Amygdala (tissue), 56 donors: ENCODE results near the gene IGF1R.

Experiments used
- DNase-seq, 56 donors: peaks; one replicate each; lab custom pipeline; 2025; lab: John Stamatoyannopoulos, UW

Gene IGF1R

DNA sequence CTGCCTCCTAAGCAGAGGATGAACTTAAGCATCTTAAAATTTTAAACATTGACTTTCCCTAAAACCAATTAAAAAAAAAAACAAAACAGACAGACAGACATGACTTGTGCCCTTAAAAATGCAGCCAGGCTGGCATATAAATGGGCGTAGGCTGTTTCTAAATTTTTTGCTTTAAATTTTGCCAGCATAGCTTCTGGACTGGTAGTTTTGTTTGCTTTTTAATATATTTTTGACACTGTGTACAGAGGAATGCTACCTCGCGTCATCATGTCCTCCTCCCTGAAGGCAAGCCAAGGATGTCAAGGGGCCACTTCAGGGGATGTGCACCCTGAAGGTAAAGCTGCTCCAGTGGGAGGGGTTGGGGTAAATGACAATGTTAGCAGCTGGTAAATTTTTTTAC, 224.4 kb downstream of the IGF1R start:
- DNase-seq, result no peak

DNA sequence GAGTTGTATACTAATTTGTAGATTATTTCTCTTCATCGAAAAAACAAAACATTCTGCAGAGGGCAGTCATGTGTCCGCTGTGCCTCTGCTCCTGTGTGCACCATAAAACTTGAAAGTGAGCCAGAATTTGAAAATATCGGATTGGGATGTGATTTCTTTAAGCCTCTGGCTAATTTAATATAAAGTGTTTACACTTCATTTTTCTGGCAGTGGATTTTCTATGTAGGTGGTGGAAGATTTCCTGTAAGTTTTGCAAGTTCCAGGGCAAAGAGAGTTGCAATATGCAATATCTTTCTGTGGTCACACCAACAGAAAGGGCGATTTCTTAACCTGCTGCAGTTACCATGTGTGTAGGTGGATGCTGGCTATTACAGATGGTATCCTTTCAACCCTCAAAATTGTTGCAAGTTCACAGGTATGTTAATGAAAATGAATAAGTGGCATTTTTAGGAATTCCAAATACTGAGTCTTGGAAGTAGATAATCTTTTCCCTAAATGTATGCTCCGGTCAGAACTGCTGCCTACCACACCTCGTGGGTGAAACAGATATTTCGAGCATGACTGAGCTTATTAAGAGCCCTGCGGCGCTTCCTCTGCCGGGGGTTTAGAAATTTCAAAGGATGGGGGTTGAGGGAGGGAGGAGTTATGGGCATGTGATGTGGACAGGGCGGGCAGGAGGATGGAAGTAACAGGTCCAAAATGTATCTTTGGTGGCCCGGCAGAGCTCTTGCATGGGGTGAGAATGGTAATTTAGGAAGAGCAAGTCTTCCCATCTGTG, 225.3 kb downstream of the IGF1R start:
- DNase-seq, result no peak

- no peak for DNase-seq
Measured at GRCh38 chr15:98874370-98874769, 226.0 kb downstream of the IGF1R start.

GRCh38 chr15:98874773-98875172, 226.4 kb downstream of the IGF1R start:
- DNase-seq, result no peak

- DNase-seq, result no peak
Measured at GRCh38 chr15:98875309-98875708, 227.0 kb downstream of the IGF1R start.

DNA sequence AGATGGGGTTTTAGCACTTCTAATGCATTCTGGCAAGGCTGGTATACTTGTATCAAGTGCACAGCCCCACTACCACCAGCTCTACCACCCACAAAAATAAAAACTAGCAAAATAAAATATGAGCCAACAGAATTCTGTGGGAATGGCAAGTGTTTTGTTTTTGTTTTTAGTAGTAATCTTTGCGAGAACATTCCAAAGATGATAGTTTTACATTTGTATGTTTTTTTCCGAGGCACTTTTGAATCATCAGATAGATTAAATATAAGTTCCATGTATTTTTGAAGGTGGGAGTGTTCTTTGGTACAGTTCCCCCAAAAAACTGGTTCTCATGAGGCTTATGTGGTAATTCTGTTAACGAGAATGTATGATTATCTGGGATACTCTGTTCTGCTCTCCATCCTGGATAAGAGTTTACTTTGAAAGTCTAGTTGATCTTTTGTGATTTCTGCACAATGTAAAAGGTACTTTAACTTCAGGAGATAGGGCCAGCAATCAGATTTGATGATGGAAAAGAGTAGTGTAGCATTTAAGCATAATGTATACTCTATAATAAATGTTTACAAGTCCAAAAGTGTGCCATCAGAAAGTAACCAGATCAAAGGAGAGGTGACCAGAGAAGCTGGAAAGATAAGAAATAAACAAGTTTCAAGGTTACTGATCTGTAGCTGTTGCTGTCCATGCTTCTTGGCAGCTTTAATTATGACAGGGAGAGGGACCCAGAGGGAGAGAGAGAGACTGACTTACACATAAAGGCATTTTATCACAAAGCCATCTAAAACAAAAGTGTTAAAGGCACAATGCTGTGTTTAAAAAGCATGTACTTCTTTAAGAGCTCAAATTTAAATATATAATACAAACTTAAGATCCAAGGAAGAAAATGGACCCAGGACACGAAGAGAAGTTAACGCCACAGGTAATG, 228.4 kb downstream of the IGF1R start:
- DNase-seq, result no peak

DNA sequence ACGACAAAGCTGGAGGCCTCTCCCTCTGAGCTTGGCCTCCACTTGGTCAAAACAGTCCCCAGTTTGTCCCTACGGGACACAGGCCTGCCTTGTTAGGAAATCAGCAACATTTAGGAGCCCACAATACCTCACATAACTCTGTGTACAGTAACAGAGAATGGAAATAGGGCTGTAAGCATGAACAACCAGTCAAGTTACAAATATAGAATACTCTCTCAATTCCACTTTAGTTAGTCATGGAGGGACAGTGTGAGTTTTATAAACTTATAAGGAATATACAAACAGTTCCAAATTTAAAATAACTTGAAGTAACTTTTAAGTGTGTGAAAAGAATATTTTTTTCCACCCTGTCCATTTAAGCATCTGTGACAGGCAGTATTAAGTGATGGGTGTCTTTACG, 229.8 kb downstream of the IGF1R start:
- DNase-seq, result no peak

DNA sequence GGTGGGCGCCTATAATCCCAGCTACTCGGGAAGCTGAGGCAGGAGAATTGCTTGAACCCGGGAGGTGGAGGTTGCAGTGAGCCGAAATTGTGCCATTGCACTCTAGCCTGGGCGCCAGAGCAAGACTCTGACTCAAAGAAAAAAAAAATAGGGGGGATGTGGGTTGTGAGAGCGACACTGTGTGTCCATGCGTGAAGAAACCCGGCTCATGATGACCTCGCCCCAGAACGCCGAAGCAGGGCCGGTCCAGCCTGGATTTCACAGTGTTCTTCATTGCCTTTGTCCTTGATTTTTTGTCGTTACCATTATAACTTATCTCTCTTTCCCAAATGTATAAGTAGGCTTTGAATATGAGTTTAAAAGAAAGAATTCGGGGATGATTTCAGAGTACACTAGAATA, 230.5 kb downstream of the IGF1R start:
- DNase-seq, result no peak

- peak in 1 of 56 donors; percentile 22 for DNase-seq
Measured at GRCh38 chr15:98881526-98882520, 233.5 kb downstream of the IGF1R start.

DNA sequence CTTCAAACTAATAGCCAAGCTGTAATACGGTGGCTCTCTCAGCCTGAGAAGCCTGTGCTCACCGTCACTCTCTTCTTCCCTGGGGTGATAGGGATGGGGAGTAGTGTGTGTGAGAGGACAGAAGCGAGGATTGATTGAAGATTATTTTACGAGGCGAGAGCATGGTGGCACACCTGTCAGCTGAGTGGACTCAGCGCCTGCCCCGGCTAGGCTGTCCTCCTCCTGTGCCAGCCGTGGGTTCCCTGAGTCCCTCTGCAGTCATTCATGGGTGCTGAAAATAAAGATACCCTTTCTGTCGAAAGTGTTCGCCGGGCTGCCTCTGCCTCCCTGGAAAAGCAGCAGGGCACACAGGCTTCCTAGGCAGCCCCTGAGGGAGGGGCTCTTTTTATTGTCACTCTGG, 235.1 kb downstream of the IGF1R start:
- no peak for DNase-seq

- DNase-seq, result no peak
Measured at GRCh38 chr15:98884894-98885293, 236.6 kb downstream of the IGF1R start.

- no peak for DNase-seq
Measured at GRCh38 chr15:98887976-98888375, 239.6 kb downstream of the IGF1R start.

- no peak for DNase-seq
Measured at GRCh38 chr15:98888820-98889479, 240.6 kb downstream of the IGF1R start.

- DNase-seq, result no peak
Measured at GRCh38 chr15:98889930-98890695, 241.8 kb downstream of the IGF1R start.

DNA sequence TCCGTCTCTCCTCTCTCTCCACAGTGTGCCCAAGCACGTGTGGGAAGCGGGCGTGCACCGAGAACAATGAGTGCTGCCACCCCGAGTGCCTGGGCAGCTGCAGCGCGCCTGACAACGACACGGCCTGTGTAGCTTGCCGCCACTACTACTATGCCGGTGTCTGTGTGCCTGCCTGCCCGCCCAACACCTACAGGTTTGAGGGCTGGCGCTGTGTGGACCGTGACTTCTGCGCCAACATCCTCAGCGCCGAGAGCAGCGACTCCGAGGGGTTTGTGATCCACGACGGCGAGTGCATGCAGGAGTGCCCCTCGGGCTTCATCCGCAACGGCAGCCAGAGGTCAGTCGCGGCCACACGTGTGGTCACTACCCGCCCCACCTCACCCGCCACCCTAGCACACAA, 243.0 kb downstream of the IGF1R start:
- no peak for DNase-seq

GRCh38 chr15:98893401-98893800, 245.1 kb downstream of the IGF1R start:
- DNase-seq, result no peak

DNA sequence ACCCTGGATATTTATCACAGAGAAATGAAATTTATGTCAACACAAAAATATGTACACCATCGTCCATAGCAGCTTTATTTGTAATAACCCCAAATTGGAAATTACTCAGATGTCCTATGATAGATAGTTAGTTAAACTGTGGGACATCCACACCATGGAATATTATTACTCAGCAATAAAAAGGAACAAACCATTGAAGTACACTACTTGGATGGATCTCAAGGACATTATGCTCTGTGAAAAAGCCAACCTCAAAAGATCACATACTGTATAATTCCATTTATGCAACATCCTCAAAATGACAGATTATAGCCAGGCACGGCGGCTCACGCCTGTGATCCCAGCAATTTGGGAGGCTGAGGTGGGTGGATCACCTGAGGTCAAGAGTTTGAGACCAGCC, 246.0 kb downstream of the IGF1R start:
- no peak for DNase-seq

DNA sequence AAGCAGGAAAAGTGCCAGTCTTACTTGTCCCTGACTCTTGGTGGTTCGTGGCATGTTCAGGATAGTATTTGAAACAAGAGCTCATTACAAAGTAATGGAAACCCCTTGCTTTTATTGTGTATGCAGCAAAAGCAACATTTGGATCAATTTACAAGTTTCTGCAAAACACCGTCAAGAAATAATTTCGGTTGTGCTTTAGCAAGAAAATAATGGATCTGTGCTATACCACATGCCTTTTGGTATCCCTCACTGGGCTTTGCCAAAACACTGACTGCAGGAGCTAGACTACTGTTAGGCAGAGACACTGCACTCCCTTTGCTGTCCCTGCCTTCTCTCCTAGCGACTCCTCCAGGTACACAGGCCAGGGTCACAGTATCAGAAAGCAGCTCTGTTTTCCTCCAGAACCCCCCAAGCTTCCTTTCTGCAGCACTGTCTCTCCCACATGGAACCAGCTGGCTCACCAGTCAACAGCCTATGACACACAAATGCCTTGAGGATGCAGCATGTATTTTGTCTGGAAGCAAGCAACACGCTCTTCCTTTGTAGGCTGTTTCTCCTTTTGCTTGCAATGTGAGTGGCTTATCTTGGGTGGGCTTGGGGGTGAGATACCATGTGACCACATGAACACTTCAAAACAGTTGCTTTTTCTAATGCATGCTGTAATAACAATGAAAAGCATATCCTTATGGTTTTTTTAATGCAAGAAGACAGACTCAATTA, 247.8 kb downstream of the IGF1R start:
- DNase-seq, result no peak
